Measurements from ENCODE around the gene SLC25A23.
"Not testable (repeated sequence)": the region's sequence is repeated elsewhere in the genome, so short reads cannot be mapped to it uniquely, and the experiment has no call there.

Gene SLC25A23
- total RNA-seq = 10.9 reads per million, percentile 33 among the genes with 10 or more reads in this experiment

DNA sequence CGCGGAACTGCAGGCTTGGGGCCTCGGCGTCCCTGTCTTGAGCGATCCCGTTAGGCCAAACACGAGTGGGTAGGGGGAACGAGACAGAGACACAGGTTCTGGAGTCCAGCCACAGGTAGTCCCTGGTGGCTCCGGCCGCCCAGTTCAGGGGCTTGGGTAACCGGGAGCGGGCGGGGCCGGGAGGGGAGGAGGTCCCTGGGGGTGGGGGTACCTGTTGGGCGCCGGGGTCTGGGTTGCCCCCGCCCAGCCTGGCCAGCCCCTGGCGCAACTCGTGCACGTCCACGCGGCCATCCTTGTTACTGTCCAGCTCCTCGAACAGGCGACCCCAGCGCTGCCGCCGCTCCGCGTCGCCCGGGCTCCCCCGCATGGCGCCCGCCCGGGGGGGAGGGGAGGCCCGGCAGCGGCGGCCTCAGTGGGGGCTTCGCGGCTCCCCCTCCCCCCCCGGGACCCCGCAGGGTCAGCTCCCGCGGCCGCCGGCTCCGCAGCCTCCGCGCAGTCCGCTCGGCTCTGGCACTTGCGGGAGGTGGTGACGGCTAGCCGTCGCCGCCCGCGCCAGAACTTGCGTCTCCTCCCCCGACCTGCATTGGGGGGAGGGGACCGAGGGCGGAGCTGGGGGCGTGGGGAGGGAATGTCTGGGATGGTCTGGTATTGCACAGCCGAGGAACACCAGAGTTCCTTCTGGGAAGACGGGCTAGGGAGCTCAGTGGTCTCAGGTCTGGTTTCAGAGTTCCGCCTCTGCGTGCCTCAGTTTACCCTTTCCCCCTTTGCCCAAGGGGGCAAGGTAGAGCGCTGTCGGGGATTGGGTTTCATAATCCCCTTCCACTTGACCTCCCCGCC, at the start of gene SLC25A23:
Gene SLC25A23, minus strand, starts transcription at position 531 of the 837 bp plus-strand sequence. Its CDS starts 164 bp downstream, at position 367.
- peak; percentile 30 for DNase-seq

DNA sequence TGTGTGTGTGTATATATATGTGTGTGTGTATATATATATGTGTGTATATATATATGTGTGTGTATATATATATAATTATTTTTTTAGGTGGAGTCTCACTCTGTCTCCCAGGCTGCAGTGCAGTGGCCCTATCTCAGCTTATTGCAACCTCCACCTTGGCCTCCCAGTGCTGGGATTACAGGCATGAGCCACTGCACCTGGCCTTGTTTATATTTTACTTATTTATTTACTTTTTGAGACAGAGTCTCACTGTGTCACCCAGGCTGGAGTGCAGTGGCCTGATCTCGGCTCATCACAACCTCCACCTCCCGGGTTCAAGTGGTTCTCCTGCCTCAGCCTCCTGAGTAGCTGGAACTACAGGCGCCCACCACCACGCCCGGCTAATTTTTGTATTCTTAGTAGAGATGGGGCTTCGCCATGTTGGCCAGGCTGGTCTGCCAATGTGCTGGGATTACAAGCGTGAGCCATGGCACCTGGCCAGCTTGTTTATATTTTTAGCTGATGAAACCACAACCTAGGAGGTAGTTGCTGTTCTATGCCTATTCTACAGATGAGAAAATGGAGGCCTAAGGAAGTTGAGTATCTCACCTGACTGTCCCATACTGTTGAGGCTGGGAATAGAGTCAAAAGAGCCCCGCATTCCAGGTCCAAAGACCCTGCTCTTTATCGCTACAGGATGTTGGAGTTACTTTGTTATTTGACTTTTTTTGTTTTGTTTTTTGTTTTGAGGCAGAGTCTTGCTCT, 48.6 kb upstream of the SLC25A23 start:
- DNase-seq = not testable (repeated sequence)

DNA sequence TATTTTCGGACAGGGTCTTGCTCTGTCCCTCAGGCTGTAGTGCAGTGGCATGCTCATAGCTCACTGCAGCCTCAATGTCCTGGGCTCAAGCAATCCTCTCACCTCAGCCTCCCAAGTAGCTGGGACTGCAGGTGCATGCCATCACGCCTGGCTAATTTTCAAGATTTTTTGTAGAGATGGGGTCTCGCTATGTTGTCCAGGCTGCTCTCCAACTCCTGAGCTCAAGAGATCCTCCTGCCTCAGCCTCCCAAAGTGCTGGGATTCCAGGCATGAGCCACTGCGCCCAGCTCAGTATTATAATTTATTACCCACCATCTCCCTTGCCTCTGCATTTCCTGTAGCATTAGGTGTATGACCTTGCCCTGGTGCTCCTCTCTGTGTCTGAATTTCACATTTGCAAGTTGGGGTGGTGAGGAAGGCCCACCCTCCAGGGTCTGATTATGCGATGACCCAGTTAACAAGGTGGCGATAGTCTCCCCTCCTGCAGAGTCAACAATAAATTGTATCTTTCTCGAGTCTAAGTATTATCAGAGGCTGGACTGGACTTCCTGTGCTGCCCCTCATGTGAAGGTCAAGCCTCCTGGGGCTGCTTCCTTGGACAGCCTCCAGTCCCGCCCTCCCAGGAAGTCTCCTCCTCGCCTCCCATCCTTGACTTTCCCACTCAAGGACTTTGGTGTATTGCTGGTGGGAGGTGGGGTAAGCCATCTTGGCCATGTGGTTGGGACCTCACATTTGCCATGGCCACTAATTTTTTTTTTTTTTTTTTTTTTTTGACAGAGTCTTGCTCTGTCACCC, 44.0 kb upstream of the SLC25A23 start:
- DNase-seq = no peak

GRCh38 chr19:6501740-6502648, 42.4 kb upstream of the SLC25A23 start, which contains the start of gene TUBB4A:
Gene TUBB4A, minus strand, starts transcription at chr19:6502309. Its CDS starts 97 bp downstream, at chr19:6502212.
- no peak for DNase-seq

- DNase-seq = no peak
Measured at GRCh38 chr19:6500837-6501739, 41.5 kb upstream of the SLC25A23 start.

- DNase-seq = no peak
Measured at GRCh38 chr19:6499052-6499790, 39.6 kb upstream of the SLC25A23 start.

GRCh38 chr19:6498294-6499036, 38.9 kb upstream of the SLC25A23 start:
- no peak for DNase-seq

- DNase-seq = no peak
Measured at GRCh38 chr19:6495947-6496346, 36.4 kb upstream of the SLC25A23 start.

DNA sequence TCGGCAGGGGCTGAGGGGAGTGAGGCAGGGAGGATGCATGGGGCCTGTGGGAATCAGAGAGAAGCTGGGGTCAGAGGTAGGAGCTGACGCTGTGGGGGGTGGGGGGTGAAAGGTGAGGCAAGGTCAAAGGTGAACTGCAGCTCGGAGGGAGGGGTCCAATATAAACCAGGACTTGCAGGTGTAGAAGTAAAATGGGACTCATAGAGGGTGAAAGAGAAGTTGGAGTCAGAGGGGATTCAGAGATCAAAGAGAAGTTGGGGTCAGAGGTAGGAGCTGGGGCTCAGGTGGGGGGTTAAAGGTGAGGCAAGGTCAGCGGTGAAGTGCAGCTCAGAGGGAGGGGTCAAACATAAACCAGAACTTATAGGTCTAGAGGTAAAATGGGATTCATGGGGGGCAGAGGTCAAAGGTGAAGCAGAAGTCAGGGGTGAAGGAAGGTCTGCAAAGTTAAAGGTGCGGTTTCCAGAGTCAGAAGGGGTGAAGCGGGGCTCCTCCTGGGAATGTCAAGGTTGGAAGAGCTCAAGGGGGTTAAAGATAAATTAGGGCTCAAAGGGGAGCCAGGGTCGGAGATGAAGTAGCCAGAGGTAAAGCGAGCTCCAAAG, 34.9 kb upstream of the SLC25A23 start:
- DNase-seq = no peak

DNA sequence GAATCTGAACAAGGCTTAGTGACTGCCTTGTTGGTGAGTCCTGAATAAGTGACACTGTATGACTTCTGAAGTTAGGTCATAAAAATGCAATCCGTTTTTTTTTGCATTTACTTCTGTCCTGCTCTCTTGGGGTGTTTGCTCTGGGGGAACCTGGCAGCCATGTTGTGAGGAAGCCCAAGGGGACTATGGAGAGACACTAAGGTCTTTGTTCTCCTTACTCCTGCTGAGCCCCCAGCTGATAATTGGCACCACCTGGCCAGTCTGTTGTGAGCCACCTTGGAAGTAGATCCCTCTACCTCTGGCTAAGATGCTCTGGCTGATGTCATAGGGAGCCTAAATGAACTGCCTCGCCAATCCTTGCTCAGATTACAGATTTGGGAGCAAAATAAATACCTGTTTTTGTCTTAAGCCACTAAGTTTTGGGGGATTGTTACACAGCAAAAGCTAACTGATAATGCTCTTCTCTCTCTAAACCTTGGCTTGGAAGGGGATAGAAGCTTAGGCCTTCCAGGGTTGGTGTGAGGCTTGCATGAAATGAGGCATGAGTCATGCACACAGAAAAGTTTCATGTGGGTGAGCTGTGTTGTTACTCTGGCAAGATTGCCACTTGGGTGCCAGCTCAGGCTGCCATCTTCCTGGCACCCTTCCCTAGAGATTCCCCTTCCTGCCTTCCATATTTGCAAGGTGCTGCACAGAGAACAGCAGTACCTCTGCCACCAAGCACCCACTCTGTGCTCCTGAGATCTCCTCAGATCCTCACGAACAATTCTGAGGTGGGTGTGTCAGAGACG, 32.4 kb upstream of the SLC25A23 start:
- DNase-seq = no peak

- DNase-seq = no peak
Measured at GRCh38 chr19:6490134-6490533, 30.5 kb upstream of the SLC25A23 start.

DNA sequence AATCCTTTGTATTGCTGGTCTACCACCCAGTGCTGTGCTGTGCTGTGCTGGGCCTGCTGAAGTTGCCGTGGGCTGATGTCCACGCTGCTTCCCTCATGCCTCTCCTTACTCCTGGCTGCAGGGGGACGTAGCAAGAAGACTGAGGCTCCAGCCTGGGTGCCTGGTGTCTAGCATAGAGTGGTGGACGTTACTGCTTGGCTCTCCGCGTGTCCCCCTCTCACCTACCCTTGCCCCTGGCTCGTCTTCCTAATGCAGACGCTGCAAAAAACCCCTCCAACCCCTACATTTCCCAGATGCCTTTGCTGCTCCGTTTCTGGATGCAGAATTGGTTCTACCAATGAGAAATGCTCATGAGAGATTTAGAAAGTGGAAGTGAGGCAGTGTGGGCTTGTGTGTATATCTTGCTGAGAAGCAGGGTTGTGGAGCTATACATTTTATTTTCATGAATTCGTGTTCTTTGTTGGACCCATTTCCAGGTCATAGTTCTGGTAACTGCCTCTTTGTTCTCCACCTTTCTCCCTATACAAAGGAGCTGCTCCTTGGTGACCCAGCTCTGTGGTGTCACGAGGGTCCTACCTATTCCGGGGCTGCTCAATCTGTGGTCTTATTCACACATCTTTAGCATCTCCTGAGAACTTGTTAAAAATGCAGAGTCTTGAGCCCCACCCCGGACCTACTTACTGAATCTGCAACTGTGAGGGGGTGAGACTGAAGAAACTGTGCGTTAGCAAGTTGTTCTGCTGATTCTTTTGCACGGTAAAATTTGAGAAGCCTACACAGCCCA, 29.9 kb upstream of the SLC25A23 start:
- DNase-seq = no peak

GRCh38 chr19:6484831-6485230, 25.2 kb upstream of the SLC25A23 start:
- no peak for DNase-seq

DNA sequence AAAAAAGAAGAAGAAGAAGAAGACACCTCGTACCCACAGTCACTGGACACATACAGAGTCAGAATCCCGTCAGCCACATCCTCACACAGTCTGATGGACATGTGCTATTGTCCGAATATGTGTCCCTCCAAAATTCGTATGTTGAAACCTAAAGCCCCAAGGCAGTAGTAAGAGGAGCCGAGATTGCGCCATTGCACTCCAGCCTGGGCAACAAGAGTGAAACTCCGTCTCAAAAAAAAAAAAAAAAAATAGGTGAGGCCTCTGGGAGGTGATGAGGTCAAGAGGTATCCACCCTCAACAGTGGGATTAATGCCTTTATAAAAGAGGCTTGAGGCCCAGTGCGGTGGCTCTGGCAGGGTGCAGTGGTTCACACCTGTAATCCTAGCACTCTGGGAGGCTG, 24.6 kb upstream of the SLC25A23 start:
- DNase-seq = no peak

- DNase-seq = no peak
Measured at GRCh38 chr19:6483235-6483634, 23.6 kb upstream of the SLC25A23 start.

GRCh38 chr19:6482343-6482686, 22.7 kb upstream of the SLC25A23 start:
- no peak for DNase-seq
